Liver (tissue), 9 donors: ENCODE data around the gene DMD. TPM values are rescaled to one million over a fixed set of nuclear protein-coding genes. Genes with fewer than 3 reads are reported as not detected.

Source experiments
- DNase-seq: peaks from one replicate; pipeline ENCODE4 v3.0.0-alpha.2; 2017; ENCODE audit warnings: low spot score
- H3K27ac ChIP-seq, 2 donors: one replicate each; pipeline ENCODE4 v1.7.0; 2013; ENCODE audit warnings: inconsistent platforms in 2 of 2, low read length in 2 of 2, control low read depth in 1 of 2, low read depth in 1 of 2, mild to moderate bottlenecking in 1 of 2
- H3K27me3 ChIP-seq, 4 donors: one replicate each; pipeline versions ENCODE4 v1.6.1 to v1.7.0; 2013; ENCODE audit warnings: low read length in 3 of 4, inconsistent platforms in 1 of 4, mild to moderate bottlenecking in 1 of 4, moderate library complexity in 1 of 4; ENCODE audit not compliant: control insufficient read depth in 4 of 4, insufficient read depth in 4 of 4
- H3K36me3 ChIP-seq, 4 donors: one replicate each; pipeline versions ENCODE4 v1.6.1 to v1.7.0; 2013; ENCODE audit warnings: low read length in 3 of 4, mild to moderate bottlenecking in 3 of 4, low read depth in 1 of 4, moderate library complexity in 1 of 4; ENCODE audit not compliant: control insufficient read depth in 4 of 4, insufficient read depth in 3 of 4
- H3K4me1 ChIP-seq, 4 donors: one replicate each; pipeline versions ENCODE4 v1.6.1 to v1.7.0; 2013; ENCODE audit warnings: low read length in 3 of 4, mild to moderate bottlenecking in 3 of 4, moderate library complexity in 1 of 4; ENCODE audit not compliant: control insufficient read depth in 4 of 4, insufficient read depth in 4 of 4
- H3K4me3 ChIP-seq, 3 donors: one replicate each; pipeline versions ENCODE4 v1.6.1 to v1.7.0; 2013; ENCODE audit warnings: low read length in 3 of 3, control low read depth in 1 of 3, low read depth in 1 of 3, mild to moderate bottlenecking in 1 of 3
- H3K9ac ChIP-seq, 2 donors: one replicate each; pipeline ENCODE4 v1.7.0; 2013; ENCODE audit warnings: low read length in 2 of 2, mild to moderate bottlenecking in 2 of 2, moderate library complexity in 2 of 2, control low read depth in 1 of 2, low read depth in 1 of 2
- H3K9me3 ChIP-seq, 4 donors: one replicate each; pipeline versions ENCODE4 v1.6.1 to v1.7.0; 2013; ENCODE audit warnings: low read length in 3 of 4; ENCODE audit not compliant: control insufficient read depth in 4 of 4
- EGR1 ChIP-seq, 2 donors: IDR thresholded peaks; 2 replicates each; pipeline ENCODE4 v1.6.1; 2016 to 2018; ENCODE audit warnings: antibody characterized with exemption in 2 of 2, low read depth in 2 of 2
- FOXA1 ChIP-seq: IDR thresholded peaks from 2 replicates; pipeline ENCODE4 v1.6.1; 2016; ENCODE audit warnings: antibody characterized with exemption
- FOXA2 ChIP-seq: IDR thresholded peaks from 2 replicates; pipeline ENCODE4 v1.6.1; 2016; ENCODE audit warnings: antibody characterized with exemption
- GABPA ChIP-seq, 2 donors: IDR thresholded peaks in 1 of 2; conservative IDR thresholded peaks in 1 of 2; 2 replicates each; pipeline ENCODE4 v1.6.1; 2016; ENCODE audit warnings: antibody characterized with exemption in 2 of 2, mild to moderate bottlenecking in 1 of 2, moderate library complexity in 1 of 2
- HNF4A ChIP-seq, 2 donors: conservative IDR thresholded peaks; 2 replicates each; pipeline ENCODE4 v1.6.1; 2016; ENCODE audit warnings: antibody characterized with exemption in 2 of 2, mild to moderate bottlenecking in 2 of 2
- HNF4G ChIP-seq: IDR thresholded peaks from 2 replicates; pipeline ENCODE4 v1.6.1; 2016; ENCODE audit warnings: antibody characterized with exemption
- JUND ChIP-seq, 2 donors: IDR thresholded peaks; 2 replicates each; pipeline ENCODE4 v1.6.1; 2016; ENCODE audit warnings: antibody characterized with exemption in 2 of 2
- NR2F2 ChIP-seq: IDR thresholded peaks from 2 replicates; pipeline ENCODE4 v1.6.1; 2016; ENCODE audit warnings: antibody characterized with exemption
- RAD21 ChIP-seq, 2 donors: IDR thresholded peaks; 2 replicates each; pipeline ENCODE4 v1.6.1; 2016; ENCODE audit warnings: antibody characterized with exemption in 2 of 2, mild to moderate bottlenecking in 2 of 2
- RXRA ChIP-seq, 2 donors: IDR thresholded peaks; 2 replicates each; pipeline ENCODE4 v1.6.1; 2017 to 2018; ENCODE audit warnings: antibody characterized with exemption in 2 of 2, mild to moderate bottlenecking in 1 of 2
- SP1 ChIP-seq: IDR thresholded peaks from 2 replicates; pipeline ENCODE4 v1.6.1; 2018; ENCODE audit warnings: antibody characterized with exemption, mild to moderate bottlenecking
- TAF1 ChIP-seq: conservative IDR thresholded peaks from 2 replicates; pipeline ENCODE4 v1.6.1; 2016; ENCODE audit warnings: antibody characterized with exemption, mild to moderate bottlenecking
- YY1 ChIP-seq: IDR thresholded peaks from 2 replicates; pipeline ENCODE4 v1.6.1; 2016; ENCODE audit warnings: antibody characterized with exemption, mild to moderate bottlenecking
- WGBS: extraction: QIAGEN DNeasy Blood & Tissue Kit; methylation state at CpG from one replicate; pipeline ENCODE4 v1.1.7; 2013; 5-methylcytosine and 5-hydroxymethylcytosine counted together
- polyA plus RNA-seq, 2 donors: library from polyadenylated mRNA; stranded (reverse) in 1 of 2; unstranded in 1 of 2; fragments of 200-250 nt in 1 of 2; fragments of >200 nt in 1 of 2; fragmentation: Nextera tagmentation in 1 of 2; extraction: Ambion mirVana in 1 of 2; gene quantifications; one replicate each; pipeline versions ENCODE4 v1.2.1 to v1.2.3, GENCODE V29; 2013 to 2015
- total RNA-seq, 2 donors: library from RNA; depleted of rRNA; stranded (reverse); fragments of >200 nt; gene quantifications; one replicate each; pipeline ENCODE4 v1.2.3, GENCODE V29; 2014
- TF ChIP-seq, protein P1 (sequence below): IDR thresholded peaks from 2 replicates; pipeline ENCODE4 v1.6.1; 2016; ENCODE audit warnings: antibody characterized with exemption
- TF ChIP-seq, protein P2 (sequence below): IDR thresholded peaks from 2 replicates; pipeline ENCODE4 v1.6.1; 2016; ENCODE audit warnings: antibody characterized with exemption
- TF ChIP-seq, protein P3 (sequence below): IDR thresholded peaks from 2 replicates; pipeline ENCODE4 v1.6.1; 2016; ENCODE audit warnings: antibody characterized with exemption, mild to moderate bottlenecking
- TF ChIP-seq, protein P4 (sequence below): fragments of 150-350 bp; IDR thresholded peaks from 2 replicates; pipeline ENCODE4 v1.5.1; 2017; ENCODE audit warnings: improper control_type of control experiment, low read depth, low read length; ENCODE audit not compliant: missing input control
- donor health status: healthy.
- donor health status: healthy.
- donor health status: healthy.
- donor health status: healthy.
- donor health status: healthy.

Gene DMD
- total and polyA plus RNA-seq, 4 donors, result 14.6 to 61.9 (median 23.9) TPM

DNA sequence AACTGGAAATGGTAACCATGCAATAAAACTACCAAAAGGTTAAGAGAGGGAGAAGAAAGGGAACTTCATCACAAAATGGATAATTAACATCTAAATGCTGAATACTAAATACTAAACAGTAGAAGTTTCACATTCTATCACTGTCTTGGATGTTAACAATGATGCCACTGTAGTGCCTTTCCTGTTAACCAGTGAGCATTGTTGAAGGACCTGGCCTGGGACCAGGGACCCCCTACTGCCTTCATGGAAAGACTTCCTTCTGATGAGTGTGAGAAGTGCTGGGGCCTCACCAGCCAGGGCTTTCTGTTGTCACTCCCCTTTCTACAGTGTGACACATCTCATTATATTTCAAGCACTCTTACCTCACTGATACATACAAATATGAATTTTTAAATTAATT is 1400.2 kb downstream of the DMD start:
- H3K9ac ChIP-seq, result no peak overlapping the region
- TF ChIP-seq FOXA1 (no peak), HNF4G (no peak), HNF4A (conservative IDR thresholded peaks at IDR 0.05) (no peak), RAD21 (IDR thresholded peaks at IDR 0.05) (no peak), JUND (IDR thresholded peaks at IDR 0.05) (no peak), YY1 (no peak), GABPA (IDR thresholded peaks at IDR 0.05 in 1 of 2, conservative IDR thresholded peaks at IDR 0.05 in 1 of 2) (no peak), EGR1 (IDR thresholded peaks at IDR 0.05; ENCODE audit: low read depth in 2 of 2) (no peak), NR2F2 (no peak), FOXA2 (no peak)
- TF ChIP-seq, protein P1, sequence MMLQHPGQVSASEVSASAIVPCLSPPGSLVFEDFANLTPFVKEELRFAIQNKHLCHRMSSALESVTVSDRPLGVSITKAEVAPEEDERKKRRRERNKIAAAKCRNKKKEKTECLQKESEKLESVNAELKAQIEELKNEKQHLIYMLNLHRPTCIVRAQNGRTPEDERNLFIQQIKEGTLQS, result no peak
- TF ChIP-seq, protein P2, sequence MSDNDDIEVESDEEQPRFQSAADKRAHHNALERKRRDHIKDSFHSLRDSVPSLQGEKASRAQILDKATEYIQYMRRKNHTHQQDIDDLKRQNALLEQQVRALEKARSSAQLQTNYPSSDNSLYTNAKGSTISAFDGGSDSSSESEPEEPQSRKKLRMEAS, result no peak
- TF ChIP-seq, protein P3, sequence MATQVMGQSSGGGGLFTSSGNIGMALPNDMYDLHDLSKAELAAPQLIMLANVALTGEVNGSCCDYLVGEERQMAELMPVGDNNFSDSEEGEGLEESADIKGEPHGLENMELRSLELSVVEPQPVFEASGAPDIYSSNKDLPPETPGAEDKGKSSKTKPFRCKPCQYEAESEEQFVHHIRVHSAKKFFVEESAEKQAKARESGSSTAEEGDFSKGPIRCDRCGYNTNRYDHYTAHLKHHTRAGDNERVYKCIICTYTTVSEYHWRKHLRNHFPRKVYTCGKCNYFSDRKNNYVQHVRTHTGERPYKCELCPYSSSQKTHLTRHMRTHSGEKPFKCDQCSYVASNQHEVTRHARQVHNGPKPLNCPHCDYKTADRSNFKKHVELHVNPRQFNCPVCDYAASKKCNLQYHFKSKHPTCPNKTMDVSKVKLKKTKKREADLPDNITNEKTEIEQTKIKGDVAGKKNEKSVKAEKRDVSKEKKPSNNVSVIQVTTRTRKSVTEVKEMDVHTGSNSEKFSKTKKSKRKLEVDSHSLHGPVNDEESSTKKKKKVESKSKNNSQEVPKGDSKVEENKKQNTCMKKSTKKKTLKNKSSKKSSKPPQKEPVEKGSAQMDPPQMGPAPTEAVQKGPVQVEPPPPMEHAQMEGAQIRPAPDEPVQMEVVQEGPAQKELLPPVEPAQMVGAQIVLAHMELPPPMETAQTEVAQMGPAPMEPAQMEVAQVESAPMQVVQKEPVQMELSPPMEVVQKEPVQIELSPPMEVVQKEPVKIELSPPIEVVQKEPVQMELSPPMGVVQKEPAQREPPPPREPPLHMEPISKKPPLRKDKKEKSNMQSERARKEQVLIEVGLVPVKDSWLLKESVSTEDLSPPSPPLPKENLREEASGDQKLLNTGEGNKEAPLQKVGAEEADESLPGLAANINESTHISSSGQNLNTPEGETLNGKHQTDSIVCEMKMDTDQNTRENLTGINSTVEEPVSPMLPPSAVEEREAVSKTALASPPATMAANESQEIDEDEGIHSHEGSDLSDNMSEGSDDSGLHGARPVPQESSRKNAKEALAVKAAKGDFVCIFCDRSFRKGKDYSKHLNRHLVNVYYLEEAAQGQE, result no peak
- H3K4me3 ChIP-seq, result no peak overlapping the region
- no peaks in the 10 kb centered on the region for H3K27me3 ChIP-seq
- no peaks in the 10 kb centered on the region for H3K36me3 ChIP-seq
- DNase-seq, result no peak
- H3K9me3 ChIP-seq, result no peaks in the 10 kb centered on the region
- H3K27ac ChIP-seq, result no peak overlapping the region
- H3K4me1 ChIP-seq, result peaks cover 0 to 6% (median 3%) of the 10 kb centered on the region in 4 donors

DNA sequence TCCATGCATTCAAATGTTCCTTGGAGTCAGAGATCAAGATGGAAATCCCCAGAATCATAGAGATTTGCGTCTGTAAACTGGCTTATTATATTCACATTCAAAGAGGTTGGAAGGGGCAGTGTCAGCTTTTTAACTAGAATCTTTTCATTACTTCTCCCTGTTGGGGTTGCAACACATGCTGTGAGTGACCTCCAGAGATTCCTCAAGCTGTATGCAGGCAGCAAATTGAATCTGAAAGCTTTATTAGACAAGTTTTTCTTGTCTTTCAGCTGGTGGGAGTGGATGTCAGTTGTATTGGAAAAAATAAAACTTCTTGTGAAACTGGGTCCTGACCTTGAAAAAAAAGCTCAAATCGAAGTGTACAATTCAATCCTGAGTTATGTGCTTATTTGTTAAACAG is 1403.0 kb downstream of the DMD start:
- DNase-seq, result no peak
- H3K4me3 ChIP-seq, result no peak overlapping the region
- 35% methylated on average over 2 of the region's 2 CpGs for WGBS

More for the DNA sequence above, 1403.0 kb downstream of the DMD start:
- peaks cover 0 to 6% (median 3%) of the 10 kb centered on the region in 4 donors for H3K4me1 ChIP-seq
- no peaks in the 10 kb centered on the region for H3K27me3 ChIP-seq
- H3K9ac ChIP-seq, result no peak overlapping the region
- H3K27ac ChIP-seq, result no peak overlapping the region
- H3K9me3 ChIP-seq, result no peaks in the 10 kb centered on the region
- TF ChIP-seq, protein P2, result no peak
- TF ChIP-seq RAD21 (IDR thresholded peaks at IDR 0.05), result no peak
- no peak for TF ChIP-seq RXRA (IDR thresholded peaks at IDR 0.05)
- no peak for TF ChIP-seq FOXA2
- TF ChIP-seq, protein P4, sequence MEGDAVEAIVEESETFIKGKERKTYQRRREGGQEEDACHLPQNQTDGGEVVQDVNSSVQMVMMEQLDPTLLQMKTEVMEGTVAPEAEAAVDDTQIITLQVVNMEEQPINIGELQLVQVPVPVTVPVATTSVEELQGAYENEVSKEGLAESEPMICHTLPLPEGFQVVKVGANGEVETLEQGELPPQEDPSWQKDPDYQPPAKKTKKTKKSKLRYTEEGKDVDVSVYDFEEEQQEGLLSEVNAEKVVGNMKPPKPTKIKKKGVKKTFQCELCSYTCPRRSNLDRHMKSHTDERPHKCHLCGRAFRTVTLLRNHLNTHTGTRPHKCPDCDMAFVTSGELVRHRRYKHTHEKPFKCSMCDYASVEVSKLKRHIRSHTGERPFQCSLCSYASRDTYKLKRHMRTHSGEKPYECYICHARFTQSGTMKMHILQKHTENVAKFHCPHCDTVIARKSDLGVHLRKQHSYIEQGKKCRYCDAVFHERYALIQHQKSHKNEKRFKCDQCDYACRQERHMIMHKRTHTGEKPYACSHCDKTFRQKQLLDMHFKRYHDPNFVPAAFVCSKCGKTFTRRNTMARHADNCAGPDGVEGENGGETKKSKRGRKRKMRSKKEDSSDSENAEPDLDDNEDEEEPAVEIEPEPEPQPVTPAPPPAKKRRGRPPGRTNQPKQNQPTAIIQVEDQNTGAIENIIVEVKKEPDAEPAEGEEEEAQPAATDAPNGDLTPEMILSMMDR, result no peak
- no peak for TF ChIP-seq SP1
- TF ChIP-seq, protein P1, result no peak
- no peak for TF ChIP-seq EGR1 (IDR thresholded peaks at IDR 0.05; ENCODE audit: low read depth in 2 of 2)
- TF ChIP-seq HNF4G, result no peak
- TF ChIP-seq NR2F2, result no peak
- no peak for TF ChIP-seq JUND (IDR thresholded peaks at IDR 0.05)
- no peak for TF ChIP-seq TAF1
- H3K36me3 ChIP-seq, result no peaks in the 10 kb centered on the region
